Esophagus muscularis mucosa (tissue), 4 donors: ENCODE results near the gene IL20.

Experiments used
- EP300 ChIP-seq: sonication (generic); formaldehyde crosslinking; IDR thresholded peaks from one replicate; pipeline ENCODE4 v1.6.1; 2017; ENCODE audit warnings: antibody characterized with exemption
- POLR2A ChIP-seq: fragments of 450-650 bp; IDR thresholded peaks from one replicate; pipeline ENCODE4 v1.6.1; 2017; ENCODE audit warnings: antibody characterized with exemption, moderate library complexity, mild to moderate bottlenecking, low read depth
- TF ChIP-seq, protein P1 (sequence below), 3 experiments: fragments of 200-600 bp in 2 of 3; fragments of 450-650 bp in 1 of 3; sonication (generic) in 2 of 3; IDR thresholded peaks; one replicate each; pipeline ENCODE4 v1.5.1; 2017 to 2019; ENCODE audit warnings: antibody characterized with exemption in 3 of 3, mild to moderate bottlenecking in 2 of 3, moderate library complexity in 1 of 3

- TF ChIP-seq, protein P1, sequence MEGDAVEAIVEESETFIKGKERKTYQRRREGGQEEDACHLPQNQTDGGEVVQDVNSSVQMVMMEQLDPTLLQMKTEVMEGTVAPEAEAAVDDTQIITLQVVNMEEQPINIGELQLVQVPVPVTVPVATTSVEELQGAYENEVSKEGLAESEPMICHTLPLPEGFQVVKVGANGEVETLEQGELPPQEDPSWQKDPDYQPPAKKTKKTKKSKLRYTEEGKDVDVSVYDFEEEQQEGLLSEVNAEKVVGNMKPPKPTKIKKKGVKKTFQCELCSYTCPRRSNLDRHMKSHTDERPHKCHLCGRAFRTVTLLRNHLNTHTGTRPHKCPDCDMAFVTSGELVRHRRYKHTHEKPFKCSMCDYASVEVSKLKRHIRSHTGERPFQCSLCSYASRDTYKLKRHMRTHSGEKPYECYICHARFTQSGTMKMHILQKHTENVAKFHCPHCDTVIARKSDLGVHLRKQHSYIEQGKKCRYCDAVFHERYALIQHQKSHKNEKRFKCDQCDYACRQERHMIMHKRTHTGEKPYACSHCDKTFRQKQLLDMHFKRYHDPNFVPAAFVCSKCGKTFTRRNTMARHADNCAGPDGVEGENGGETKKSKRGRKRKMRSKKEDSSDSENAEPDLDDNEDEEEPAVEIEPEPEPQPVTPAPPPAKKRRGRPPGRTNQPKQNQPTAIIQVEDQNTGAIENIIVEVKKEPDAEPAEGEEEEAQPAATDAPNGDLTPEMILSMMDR (IDR thresholded peaks at IDR 0.05) = no peak
- TF ChIP-seq POLR2A = no peak
- TF ChIP-seq EP300 = no peak
Observed at GRCh38 chr1:206909883-206910318, 44.5 kb downstream of the IL20 start.
